HFFc6 (cell line): Measurements from ENCODE around the gene CYBRD1. TPM values are rescaled to one million over a fixed set of nuclear protein-coding genes. Genes with fewer than 3 reads are reported as not detected.
A peak's percentile ranks its signal among the peaks of the same experiment; 100 is the strongest.

ENCODE experiments used
- DNase-seq: peaks from one replicate; pipeline ENCODE4 v3.0.0-alpha.2; 2018
- H3K27ac Mint-ChIP-seq: 2 replicates; pipeline ENCODE4 v1.8.0; 2020; ENCODE audit warnings: mild to moderate bottlenecking, mixed read lengths
- H3K27me3 Mint-ChIP-seq: 2 replicates; pipeline ENCODE4 v1.8.0; 2021; ENCODE audit warnings: mild to moderate bottlenecking, moderate library complexity, mixed read lengths; ENCODE audit not compliant: insufficient read depth
- H3K36me3 Mint-ChIP-seq: 2 replicates; pipeline ENCODE4 v1.8.0; 2021; ENCODE audit warnings: low read depth, mixed read lengths
- H3K4me1 Mint-ChIP-seq: 2 replicates; pipeline ENCODE4 v1.8.0; 2020; ENCODE audit warnings: low read depth, mixed read lengths
- H3K4me3 Mint-ChIP-seq: 2 replicates; pipeline ENCODE4 v1.8.0; 2020; ENCODE audit warnings: mild to moderate bottlenecking, moderate library complexity, mixed read lengths
- H3K9me3 Mint-ChIP-seq: 2 replicates; pipeline ENCODE4 v1.8.0; 2020; ENCODE audit warnings: mild to moderate bottlenecking, mixed read lengths
- CTCF ChIP-seq: fragments of 200-600 bp; sonication (generic); IDR thresholded peaks from 2 replicates; pipeline ENCODE4 v1.5.0; 2021; ENCODE audit warnings: antibody characterized with exemption, mild to moderate bottlenecking
- total RNA-seq, 6 experiments: library from RNA; stranded (reverse); fragmentation: NEBNext Ultra II Directional; extraction: Animal tissue kit (Norgen Biotek cat#: 25700); gene quantifications; 2 replicates in 1 of 6; 3 replicates in 5 of 6; pipeline ENCODE4 v1.2.3, GENCODE V29; 2021

CYBRD1 gene
- total RNA-seq, 6 experiments from 2014 or later = 108 to 141 (median 131) TPM

- Mint-ChIP-seq H3K27ac (no peak overlapping the region), H3K27me3 (no peaks in the 10 kb centered on the region; the same call in 1 of the 2 replicates), H3K9me3 (no peaks in the 10 kb centered on the region), H3K36me3 (no peaks in the 10 kb centered on the region), H3K4me3 (no peak overlapping the region), H3K4me1 (no peaks in the 10 kb centered on the region)
- no peak for DNase-seq
- TF ChIP-seq CTCF = no peak
These were observed 44.5 kb downstream of the CYBRD1 start for GRCh38 chr2:171566753-171567152.

GRCh38 chr2:171568089-171568488 lies 45.8 kb downstream of the CYBRD1 start:
- no peak for DNase-seq
- peak; percentile 52 for TF ChIP-seq CTCF
- Mint-ChIP-seq H3K36me3 (no peaks in the 10 kb centered on the region), H3K4me1 (no peaks in the 10 kb centered on the region), H3K9me3 (no peaks in the 10 kb centered on the region), H3K27ac (no peak overlapping the region), H3K27me3 (peaks cover 3% of the 10 kb centered on the region), H3K4me3 (no peak overlapping the region)

GRCh38 chr2:171571721-171572120 lies 49.4 kb downstream of the CYBRD1 start:
- H3K4me1 Mint-ChIP-seq = peaks cover 8% of the 10 kb centered on the region
- peaks cover 3% of the 10 kb centered on the region for H3K27me3 Mint-ChIP-seq
- no peaks in the 10 kb centered on the region for H3K36me3 Mint-ChIP-seq
- TF ChIP-seq CTCF = no peak
- no peaks in the 10 kb centered on the region for H3K9me3 Mint-ChIP-seq
- no peak overlapping the region for H3K27ac Mint-ChIP-seq
- H3K4me3 Mint-ChIP-seq = no peak overlapping the region
- DNase-seq = no peak

- TF ChIP-seq CTCF = peak; percentile 99
- Mint-ChIP-seq H3K27me3 (peaks cover 5% of the 10 kb centered on the region), H3K9me3 (no peaks in the 10 kb centered on the region), H3K36me3 (no peaks in the 10 kb centered on the region), H3K4me1 (peaks cover 8% of the 10 kb centered on the region), H3K4me3 (peak overlapping the region; percentile 39; the same call in 1 of the 2 replicates), H3K27ac (peak overlapping the region; percentile 34)
- peak; percentile 62 for DNase-seq
These were observed 52.0 kb downstream of the CYBRD1 start for GRCh38 chr2:171574149-171574795.

- peaks cover 5% of the 10 kb centered on the region for H3K27me3 Mint-ChIP-seq
- H3K36me3 Mint-ChIP-seq = no peaks in the 10 kb centered on the region
- H3K27ac Mint-ChIP-seq = no peak overlapping the region
- no peak overlapping the region for H3K4me3 Mint-ChIP-seq
- TF ChIP-seq CTCF = no peak
- peaks cover 8% of the 10 kb centered on the region for H3K4me1 Mint-ChIP-seq
- no peak for DNase-seq
- H3K9me3 Mint-ChIP-seq = no peaks in the 10 kb centered on the region
These were observed 53.3 kb downstream of the CYBRD1 start for GRCh38 chr2:171575606-171576005.
